HT1080 (cell line): Measurements from ENCODE around the gene ENKD1. TPM values are rescaled to one million over a fixed set of nuclear protein-coding genes. Genes with fewer than 3 reads are reported as not detected.

Source experiments
- DNase-seq: peaks from one replicate; pipeline ENCODE4 v3.0.0-alpha.2; 2015; ENCODE audit warnings: low read depth
- total RNA-seq: library from RNA; depleted of rRNA; stranded (reverse); fragments of >200 nt; shearing (Covaris generic); gene quantifications from 2 replicates; pipeline ENCODE4 v1.2.3, GENCODE V29; 2014

The ENKD1 gene
- total RNA-seq, 1 experiment from 2014 or later: 26.2 TPM

GRCh38 chr16:67664258-67664657 is 2.3 kb downstream of the ENKD1 start:
- DNase-seq: no peak

GRCh38 chr16:67663877-67664222 is 2.7 kb downstream of the ENKD1 start:
- no peak for DNase-seq

- DNase-seq: no peak
Observed at GRCh38 chr16:67663151-67663876, 3.2 kb downstream of the ENKD1 start.

- no peak for DNase-seq
Observed at GRCh38 chr16:67662653-67663010, 3.9 kb downstream of the ENKD1 start.

GRCh38 chr16:67661886-67662652 is 4.5 kb downstream of the ENKD1 start:
- DNase-seq: no peak

GRCh38 chr16:67661101-67661761 is 5.3 kb downstream of the ENKD1 start:
- DNase-seq: no peak

- peak; percentile 92 for DNase-seq
Observed at GRCh38 chr16:67660564-67661028, 6.0 kb downstream of the ENKD1 start, which contains the start of gene PARD6A. Gene PARD6A (plus strand): TSS chr16:67660960. CDS start chr16:67661039, 79 bp downstream.

- DNase-seq: peak; percentile 85
Observed at GRCh38 chr16:67659675-67660563, 6.6 kb downstream of the ENKD1 start, which contains the start of gene ACD. Gene ACD (minus strand): TSS chr16:67660260. CDS start chr16:67660220, 40 bp downstream.

GRCh38 chr16:67658849-67659674 is 7.5 kb downstream of the ENKD1 start:
- no peak for DNase-seq

GRCh38 chr16:67657751-67658518 is 8.6 kb downstream of the ENKD1 start:
- DNase-seq: no peak

GRCh38 chr16:67657017-67657608 is 9.4 kb downstream of the ENKD1 start:
- no peak for DNase-seq

- no peak for DNase-seq
Observed at GRCh38 chr16:67656344-67657016, 10.1 kb downstream of the ENKD1 start.

GRCh38 chr16:67655363-67655762 is 11.2 kb downstream of the ENKD1 start:
- no peak for DNase-seq

GRCh38 chr16:67654403-67654911 is 12.1 kb downstream of the ENKD1 start:
- no peak for DNase-seq

- DNase-seq: no peak
Observed at GRCh38 chr16:67653789-67654402, 12.7 kb downstream of the ENKD1 start.

- DNase-seq: no peak
Observed at GRCh38 chr16:67653128-67653788, 13.3 kb downstream of the ENKD1 start.

- peak; percentile 29 for DNase-seq
Observed at GRCh38 chr16:67652578-67653127, 13.9 kb downstream of the ENKD1 start.
